H1 (cell line): Measurements from ENCODE around the gene ZNF227. TPM values are rescaled to one million over a fixed set of nuclear protein-coding genes. Genes with fewer than 3 reads are reported as not detected.

Source experiments
- CHD1 ChIP-seq: IDR thresholded peaks from 2 replicates; pipeline ENCODE4 v1.6.1; 2012; ENCODE audit warnings: low read depth, low read length, improper control_type of control experiment
- MAFK ChIP-seq: IDR thresholded peaks from 2 replicates; pipeline ENCODE4 v1.6.1; 2012; ENCODE audit warnings: low read depth, mild to moderate bottlenecking, improper control_type of control experiment, low read length
- SP4 ChIP-seq: IDR thresholded peaks from 2 replicates; pipeline ENCODE4 v1.6.1; 2012; ENCODE audit warnings: low read length, inconsistent platforms
- polyA plus RNA-seq, 7 experiments: library from polyadenylated mRNA; depleted of rRNA in 3 of 7; stranded (reverse) in 5 of 7; unstranded in 2 of 7; fragments of >200 nt in 5 of 7; fragments of 200-250 nt in 2 of 7; gene quantifications; 1 replicate in 5 of 7; 2 replicates in 1 of 7; 4 replicates in 1 of 7; pipeline versions ENCODE4 v1.2.1 to v1.2.3, GENCODE V29; 2011 to 2013; ENCODE audit warnings: missing spikeins in 2 of 7, mixed read lengths in 2 of 7
- total RNA-seq: library from RNA; stranded (reverse); fragmentation: NEBNext Ultra II Directional; extraction: Animal tissue kit (Norgen Biotek cat#: 25700); gene quantifications from 2 replicates; pipeline ENCODE4 v1.2.1, GENCODE V29; 2021

ZNF227 gene
- total and polyA plus RNA-seq, 2 of the 8 experiments (the other 6 are each of a cell fraction or from before 2014, with no cell fraction given) = 4.9 to 23.9 TPM

DNA sequence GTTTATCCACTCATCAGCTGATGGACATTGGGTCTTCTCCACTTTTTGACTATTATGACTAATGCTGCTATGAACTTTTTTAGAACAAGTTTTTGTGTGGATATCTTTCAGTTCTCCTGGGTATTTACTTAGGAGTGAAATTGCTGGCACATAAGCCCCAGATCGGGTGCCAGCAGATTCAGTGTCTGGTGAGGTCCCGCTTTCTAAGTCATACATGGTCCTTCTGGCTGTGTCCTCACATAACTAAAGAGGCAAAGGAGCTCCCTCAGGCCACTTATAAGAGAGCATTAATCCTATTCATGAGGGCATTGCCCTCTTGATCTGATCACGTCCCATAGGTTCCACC, 48.0 kb upstream of the ZNF227 start (continued):
- no peak for TF ChIP-seq SP4
- TF ChIP-seq CHD1 = no peak
- TF ChIP-seq MAFK = no peak
